Measurements from ENCODE around the gene TEAD1. TPM values are rescaled to one million over a fixed set of nuclear protein-coding genes. Genes with fewer than 3 reads are reported as not detected.

TEAD1 gene
- total and polyA plus RNA-seq, 7 donors: 3.2 to 200 (median 155) TPM

DNA sequence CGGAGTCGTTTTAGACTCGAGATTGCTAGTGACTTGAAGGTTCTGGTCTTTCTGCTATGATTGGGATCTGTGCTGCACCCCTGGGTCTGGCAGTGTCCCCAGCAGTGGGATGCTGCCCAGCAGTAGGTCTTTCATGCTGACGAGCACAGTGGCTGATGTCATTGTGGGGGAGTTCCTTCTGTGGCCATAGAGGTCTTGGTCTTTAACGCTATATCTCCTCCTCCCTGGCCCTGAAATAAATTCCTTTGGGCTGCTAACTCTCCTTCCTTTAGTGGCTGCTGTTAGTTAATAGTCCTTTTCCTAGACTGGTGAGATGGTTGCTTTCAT is 136.3 kb downstream of the TEAD1 start:
- peak overlapping the region in 2 of 4 donors; percentile 4 to 46 for H3K27ac ChIP-seq
- H3K9me3 ChIP-seq: no peaks in the 10 kb centered on the region
- peaks cover 0 to 73% (median 67%) of the 10 kb centered on the region in 4 donors for H3K4me1 ChIP-seq
- WGBS, 2 donors: 69 to 84% methylated on average over 5 of the region's 5 CpGs
- H3K36me3 ChIP-seq: no peaks in the 10 kb centered on the region
- TF ChIP-seq EP300 (IDR thresholded peaks at IDR 0.05) (no peak), POLR2AphosphoS5 (IDR thresholded peaks at IDR 0.05) (no peak), POLR2A (IDR thresholded peaks at IDR 0.05) (no peak)
- TF ChIP-seq, protein P1, sequence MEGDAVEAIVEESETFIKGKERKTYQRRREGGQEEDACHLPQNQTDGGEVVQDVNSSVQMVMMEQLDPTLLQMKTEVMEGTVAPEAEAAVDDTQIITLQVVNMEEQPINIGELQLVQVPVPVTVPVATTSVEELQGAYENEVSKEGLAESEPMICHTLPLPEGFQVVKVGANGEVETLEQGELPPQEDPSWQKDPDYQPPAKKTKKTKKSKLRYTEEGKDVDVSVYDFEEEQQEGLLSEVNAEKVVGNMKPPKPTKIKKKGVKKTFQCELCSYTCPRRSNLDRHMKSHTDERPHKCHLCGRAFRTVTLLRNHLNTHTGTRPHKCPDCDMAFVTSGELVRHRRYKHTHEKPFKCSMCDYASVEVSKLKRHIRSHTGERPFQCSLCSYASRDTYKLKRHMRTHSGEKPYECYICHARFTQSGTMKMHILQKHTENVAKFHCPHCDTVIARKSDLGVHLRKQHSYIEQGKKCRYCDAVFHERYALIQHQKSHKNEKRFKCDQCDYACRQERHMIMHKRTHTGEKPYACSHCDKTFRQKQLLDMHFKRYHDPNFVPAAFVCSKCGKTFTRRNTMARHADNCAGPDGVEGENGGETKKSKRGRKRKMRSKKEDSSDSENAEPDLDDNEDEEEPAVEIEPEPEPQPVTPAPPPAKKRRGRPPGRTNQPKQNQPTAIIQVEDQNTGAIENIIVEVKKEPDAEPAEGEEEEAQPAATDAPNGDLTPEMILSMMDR (IDR thresholded peaks at IDR 0.05): no peak
- no peak for DNase-seq
- no peaks in the 10 kb centered on the region for H3K27me3 ChIP-seq
- H3K4me3 ChIP-seq: no peak overlapping the region
- intact Hi-C loops (cut with DNase I): loop anchor here (5.0 kb wide), 2 partner anchors 77 to 133 kb away; no protein-coding TSS in a partner anchor

DNA sequence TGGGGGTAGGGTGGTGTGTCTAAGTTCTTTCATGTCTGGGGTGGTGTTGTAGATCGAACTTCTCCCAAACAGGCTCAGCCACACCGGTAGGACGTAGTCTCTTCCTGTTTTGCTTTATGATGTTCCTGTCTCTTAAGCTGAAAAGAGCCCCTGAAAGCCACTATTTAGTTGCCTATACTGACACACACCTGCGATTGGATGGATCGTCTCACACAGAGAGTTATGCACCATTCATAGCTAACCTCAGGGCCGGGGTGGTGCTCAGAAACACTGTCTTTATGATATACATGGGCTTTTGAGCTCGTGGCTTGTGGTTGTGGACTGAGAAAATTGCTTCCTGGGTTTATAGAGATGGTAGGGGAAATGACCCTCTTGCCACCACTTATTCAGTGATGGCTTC is 137.6 kb downstream of the TEAD1 start:
- intact Hi-C loops (cut with DNase I): loop anchor here (5.0 kb wide), 2 partner anchors 75 to 135 kb away; no protein-coding TSS in a partner anchor
- Histone ChIP-seq H3K27ac (peak overlapping the region in 2 of 4 donors; percentile 81 to 85), H3K36me3 (no peaks in the 10 kb centered on the region), H3K4me1 (peaks cover 0 to 86% (median 77%) of the 10 kb centered on the region in 4 donors), H3K9me3 (no peaks in the 10 kb centered on the region), H3K4me3 (no peak overlapping the region), H3K27me3 (no peaks in the 10 kb centered on the region)
- WGBS, 2 donors: 60 to 86% methylated on average over 7 of the region's 7 CpGs
- DNase-seq: no peak
- TF ChIP-seq POLR2A (IDR thresholded peaks at IDR 0.05) (no peak), EP300 (IDR thresholded peaks at IDR 0.05) (no peak), POLR2AphosphoS5 (IDR thresholded peaks at IDR 0.05) (no peak)
- TF ChIP-seq, protein P1 (IDR thresholded peaks at IDR 0.05): no peak

DNA sequence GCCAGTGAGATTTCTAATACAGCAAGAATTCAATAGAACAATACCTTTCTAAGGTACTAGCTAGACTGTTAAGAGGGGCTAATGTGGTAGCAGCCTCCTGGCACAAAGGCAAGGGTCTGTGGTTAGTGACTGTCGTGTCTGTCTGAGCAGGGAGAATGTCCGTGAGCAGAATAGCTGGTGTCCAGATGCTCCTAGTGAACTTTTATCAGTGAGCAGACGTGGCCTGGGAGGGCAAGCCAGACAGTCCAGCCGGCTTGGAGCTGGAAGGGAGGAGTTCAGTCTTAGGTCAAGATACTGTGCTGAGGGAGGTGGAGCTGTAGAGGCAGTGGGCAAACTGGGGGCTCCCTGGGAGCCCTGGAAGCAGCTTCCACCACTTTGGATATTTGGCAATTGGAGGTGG is 138.6 kb downstream of the TEAD1 start:
- no peak overlapping the region for H3K4me3 ChIP-seq
- no peak for DNase-seq
- WGBS, 2 donors: 58 to 77% methylated on average over 4 of the region's 4 CpGs
- intact Hi-C loops (cut with DNase I): loop anchor here (5.0 kb wide), 2 partner anchors 74 to 136 kb away; no protein-coding TSS in a partner anchor
- H3K4me1 ChIP-seq: peaks cover 0 to 88% (median 80%) of the 10 kb centered on the region in 4 donors
- H3K27me3 ChIP-seq: no peaks in the 10 kb centered on the region
- no peaks in the 10 kb centered on the region for H3K36me3 ChIP-seq
- peak overlapping the region; percentile 20 to 85 (median 80) for H3K27ac ChIP-seq
- H3K9me3 ChIP-seq: no peaks in the 10 kb centered on the region
- no peak for TF ChIP-seq POLR2AphosphoS5 (IDR thresholded peaks at IDR 0.05)
- no peak for TF ChIP-seq POLR2A (IDR thresholded peaks at IDR 0.05)
- TF ChIP-seq, protein P1 (IDR thresholded peaks at IDR 0.05): no peak
- no peak for TF ChIP-seq EP300 (IDR thresholded peaks at IDR 0.05)

DNA sequence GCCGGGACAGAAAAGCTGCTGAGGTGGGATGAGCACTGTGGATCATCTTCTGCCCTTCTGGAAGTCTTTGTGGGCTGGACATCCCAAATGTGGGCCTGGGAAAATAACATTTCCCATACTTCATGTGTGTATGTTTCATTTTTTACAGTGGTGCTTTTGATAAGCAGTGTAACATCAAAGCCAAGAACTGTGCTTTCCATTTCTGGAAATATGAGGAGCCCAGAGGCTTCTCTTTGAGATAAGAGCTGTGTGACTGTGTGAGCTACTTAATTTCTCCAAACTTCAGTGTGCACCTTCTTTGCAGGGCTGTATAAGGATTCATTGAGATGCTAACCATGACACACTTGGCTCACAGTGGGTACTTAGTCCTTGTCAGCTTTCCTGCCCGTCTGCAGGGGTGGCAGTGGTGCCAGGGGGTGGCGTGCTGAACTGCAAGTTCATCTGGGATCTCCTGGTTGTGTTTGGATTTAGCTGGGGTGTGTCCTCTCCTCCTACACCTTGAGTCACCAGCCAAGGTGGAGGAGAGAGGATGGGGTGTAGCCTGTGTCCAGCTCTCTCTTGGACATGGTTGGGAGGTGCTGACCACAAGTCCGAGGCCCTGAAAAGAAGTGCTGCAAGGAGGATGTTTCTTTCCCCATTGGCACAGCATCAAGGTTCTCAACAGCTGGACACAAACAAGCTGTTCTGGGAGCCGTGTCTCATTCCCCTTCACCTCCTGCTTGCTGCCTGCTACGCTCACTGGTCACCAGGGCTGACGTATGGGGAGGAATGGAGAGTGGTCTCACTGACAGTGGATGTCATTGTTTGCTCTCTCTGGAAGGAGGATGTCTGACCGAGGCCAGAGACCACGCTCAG is 139.4 kb downstream of the TEAD1 start:
- no peak overlapping the region for H3K4me3 ChIP-seq
- DNase-seq: peak; percentile 87
- peak overlapping the region; percentile 53 to 85 (median 80) for H3K27ac ChIP-seq
- H3K27me3 ChIP-seq: no peaks in the 10 kb centered on the region
- intact Hi-C loops (cut with DNase I): loop anchor here (5.0 kb wide), 2 partner anchors 74 to 136 kb away; no protein-coding TSS in a partner anchor
- WGBS, 2 donors: 72 to 76% methylated on average over 9 of the region's 9 CpGs
- TF ChIP-seq POLR2AphosphoS5 (IDR thresholded peaks at IDR 0.05) (peak in 3 of 4 donors; percentile 39 to 54 (median 40)), POLR2A (IDR thresholded peaks at IDR 0.05) (no peak)
- TF ChIP-seq, protein P1 (IDR thresholded peaks at IDR 0.05): peak in 1 of 4 experiments; percentile 13
- no peaks in the 10 kb centered on the region for H3K9me3 ChIP-seq
- peaks cover 0 to 88% (median 76%) of the 10 kb centered on the region in 4 donors for H3K4me1 ChIP-seq
- no peaks in the 10 kb centered on the region for H3K36me3 ChIP-seq
